Activated CD8-positive, alpha-beta memory T cell treated with anti-CD3 and anti-CD28 coated beads, Interleukin-2, amount 50 U/mL, for 1 hour (primary cell): ENCODE results near the gene ZNF318.
A peak's percentile ranks its signal among the peaks of the same experiment; 100 is the strongest.
"Not testable (repeated sequence)": the region's sequence is repeated elsewhere in the genome, so short reads cannot be mapped to it uniquely, and the experiment has no call there.

Experiments used
- DNase-seq: peaks from one replicate; pipeline ENCODE4 v3.0.0-alpha.2; 2020; ENCODE audit errors: extremely low read depth

The ZNF318 gene

GRCh38 chr6:43369174-43370002 is at the start of gene ZNF318:
ZNF318 (minus strand) TSS chr6:43369647; CDS start chr6:43369365, 282 bp downstream.
- DNase-seq = peak; percentile 82

GRCh38 chr6:43416935-43417334 is 47.5 kb upstream of the ZNF318 start:
- DNase-seq = no peak

DNA sequence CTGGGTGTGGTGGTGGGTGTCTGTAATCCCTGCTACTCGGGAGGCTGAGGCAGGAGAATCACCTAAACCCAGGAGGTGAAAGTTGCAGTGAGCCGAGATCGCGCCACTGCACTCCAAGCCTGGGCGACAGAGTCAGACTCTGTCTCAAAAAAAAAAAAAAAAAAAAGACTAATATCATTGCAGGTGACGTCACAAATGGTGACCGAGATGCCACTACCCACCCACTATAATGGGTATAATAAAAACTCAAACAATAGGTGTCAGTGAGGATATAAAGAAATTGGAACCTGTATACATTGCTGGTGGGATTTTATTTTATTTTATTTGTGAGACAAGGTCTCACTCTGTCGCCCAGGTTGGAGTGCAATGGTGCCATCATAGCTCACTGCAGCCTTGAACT is 45.8 kb upstream of the ZNF318 start:
- not testable (repeated sequence) for DNase-seq

DNA sequence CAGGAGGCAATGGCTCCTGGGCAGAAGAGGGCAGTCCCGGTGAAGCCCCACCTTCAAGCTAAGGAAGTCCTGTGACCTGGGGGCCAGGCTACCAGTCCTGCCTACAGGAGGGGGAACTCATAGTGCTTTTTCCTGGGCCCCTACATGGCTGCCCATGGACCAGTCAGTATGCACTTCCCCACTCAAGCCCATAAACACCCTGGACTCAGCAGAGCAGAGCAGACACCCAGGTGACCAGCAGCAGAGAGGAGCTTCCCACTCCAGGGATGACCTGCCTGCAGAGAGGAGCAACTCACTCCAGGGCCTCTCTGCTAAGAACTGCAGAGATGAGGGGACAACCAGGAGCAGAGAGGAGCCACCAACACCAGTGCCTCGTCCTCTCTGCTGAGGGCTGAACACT is 43.6 kb upstream of the ZNF318 start:
- DNase-seq = no peak

DNA sequence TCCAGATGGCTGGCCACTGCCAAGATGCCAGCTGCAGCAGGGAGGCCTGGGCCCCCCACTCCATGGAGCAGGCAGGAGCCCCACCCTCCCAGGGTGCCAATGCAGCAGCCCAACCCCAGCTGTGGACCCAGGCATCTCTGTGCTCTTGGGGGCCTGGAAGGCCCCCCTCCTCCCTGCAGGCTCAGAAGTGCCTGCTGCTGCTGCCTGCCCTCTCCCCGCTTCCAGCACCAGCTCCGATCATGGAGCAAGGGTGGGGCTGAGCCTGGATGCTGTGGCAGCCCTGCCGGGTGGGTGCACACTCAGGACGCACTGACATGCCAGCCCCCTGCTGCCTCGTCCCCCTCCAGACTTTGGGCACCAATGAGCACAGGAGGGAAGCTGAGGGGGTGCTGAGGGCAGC is 43.1 kb upstream of the ZNF318 start:
- no peak for DNase-seq

- not testable (repeated sequence) for DNase-seq
Observed at GRCh38 chr6:43410776-43411175, 41.3 kb upstream of the ZNF318 start.

DNA sequence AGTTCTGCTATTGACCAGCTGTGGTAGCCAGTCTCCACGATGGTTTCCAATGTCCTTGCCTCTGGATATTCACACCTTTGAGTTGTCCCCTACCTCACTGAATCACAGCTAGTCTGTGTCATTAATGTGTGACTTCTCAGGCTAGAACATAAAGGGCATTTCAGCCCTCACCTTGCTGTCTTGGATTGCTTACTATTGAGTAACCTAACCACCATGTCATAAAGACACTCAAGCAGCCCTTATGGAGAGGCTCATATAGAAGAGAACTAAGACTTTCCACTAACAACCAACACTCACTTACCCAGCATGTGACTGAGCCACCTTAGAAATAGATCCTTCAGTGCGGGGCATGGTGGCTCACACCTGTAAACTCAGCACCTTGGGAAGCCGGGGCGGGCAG is 38.8 kb upstream of the ZNF318 start:
- no peak for DNase-seq

GRCh38 chr6:43407296-43407695 is 37.8 kb upstream of the ZNF318 start:
- DNase-seq = no peak

DNA sequence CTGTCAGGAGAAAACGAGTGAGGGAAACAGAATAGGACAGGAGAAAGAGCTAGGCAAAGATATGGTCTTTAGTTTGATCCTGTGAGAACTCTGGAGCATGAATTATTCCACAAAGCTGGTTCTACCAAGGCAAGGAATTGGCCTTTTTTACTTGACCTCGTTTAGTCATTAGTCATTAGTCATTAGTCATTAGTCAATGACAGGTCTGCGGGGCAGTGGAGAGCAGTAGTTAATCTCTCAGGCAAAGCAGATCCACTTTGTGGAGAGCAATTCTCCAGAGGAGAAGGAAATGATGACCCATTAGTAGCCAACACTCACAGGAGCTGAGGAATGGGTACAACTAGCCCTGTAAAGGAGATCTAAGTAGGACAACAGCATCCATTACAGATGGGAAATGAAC is 35.9 kb upstream of the ZNF318 start:
- no peak for DNase-seq

DNA sequence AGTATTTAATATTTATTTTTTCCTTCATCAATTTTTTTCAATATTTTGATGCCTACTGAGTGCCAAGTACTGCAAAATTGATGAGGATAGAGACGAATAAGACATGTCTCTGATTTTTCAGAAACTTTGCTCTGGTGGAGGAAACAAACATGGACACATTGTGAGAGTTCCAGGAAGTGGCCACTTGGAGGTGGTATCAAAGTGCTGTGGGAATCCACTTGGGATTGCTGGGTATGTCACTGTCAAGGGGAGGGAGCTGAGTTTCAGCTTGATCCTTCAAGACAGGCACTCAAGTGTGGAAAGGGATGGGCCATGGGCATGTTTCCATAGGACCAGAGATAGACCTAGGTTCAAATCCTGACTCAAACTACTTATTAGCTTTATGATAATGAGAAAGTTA is 33.4 kb upstream of the ZNF318 start:
- no peak for DNase-seq

GRCh38 chr6:43401730-43402129 is 32.3 kb upstream of the ZNF318 start:
- DNase-seq = no peak

DNA sequence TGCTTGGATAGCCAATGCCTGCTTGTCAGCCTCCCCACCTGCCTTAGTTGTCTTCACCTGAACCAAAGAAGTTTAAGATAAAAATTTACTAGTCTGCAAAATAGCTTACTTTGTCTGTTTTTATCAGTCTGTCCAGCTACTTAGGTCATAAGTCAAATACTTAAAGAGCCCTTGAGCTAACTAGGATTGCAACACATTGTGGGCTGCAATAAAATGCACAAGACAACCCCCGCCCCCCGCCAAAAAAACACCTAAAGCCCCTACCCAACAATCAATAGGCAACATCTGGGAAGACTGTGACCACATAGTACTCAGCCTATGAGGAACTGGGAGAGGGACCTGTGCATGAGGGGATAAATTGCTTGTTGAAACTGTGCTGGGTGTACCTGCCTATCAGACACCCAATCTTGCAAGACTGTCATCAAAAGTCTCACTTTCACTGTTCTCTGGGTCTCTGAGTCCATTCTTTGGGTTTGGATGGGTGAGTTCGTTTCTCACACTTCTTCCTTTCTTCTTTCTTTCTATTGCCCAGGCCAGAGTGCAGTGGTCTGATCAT is 30.6 kb upstream of the ZNF318 start:
- DNase-seq = no peak

DNA sequence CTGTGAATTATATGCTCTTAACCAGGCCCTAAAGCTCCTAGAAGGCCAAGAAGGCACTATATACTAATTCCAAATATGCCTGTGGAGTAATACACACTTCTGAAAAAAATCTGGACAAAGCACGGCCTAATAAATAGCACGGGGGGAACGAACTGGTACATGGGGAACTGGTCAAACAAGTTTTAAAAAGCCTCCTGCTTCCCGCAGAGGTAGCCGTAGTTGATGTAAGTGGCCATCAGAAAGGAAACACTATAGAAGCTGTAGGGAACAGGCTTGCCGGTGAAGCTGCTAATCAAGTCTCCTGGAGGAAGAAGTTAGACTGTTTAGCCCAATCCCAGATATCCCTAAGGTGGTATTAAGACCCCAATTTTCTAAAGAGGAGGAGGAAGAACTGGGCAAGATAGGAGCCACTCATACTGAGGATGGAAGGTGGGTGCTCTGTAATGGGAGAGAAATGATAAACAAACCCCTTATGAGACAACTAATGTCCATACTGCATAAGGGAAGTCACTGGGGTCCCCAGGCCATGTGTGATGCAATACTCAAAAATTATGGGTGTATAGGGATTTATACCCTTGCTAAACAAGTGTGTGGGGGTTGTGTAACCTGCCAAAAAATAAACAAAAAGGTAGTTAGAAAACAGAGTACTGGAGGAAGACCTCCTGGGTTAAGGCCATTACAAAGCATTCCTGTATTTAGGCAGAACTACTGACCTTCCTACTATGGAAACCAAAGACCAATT is 27.1 kb upstream of the ZNF318 start:
- DNase-seq = no peak

DNA sequence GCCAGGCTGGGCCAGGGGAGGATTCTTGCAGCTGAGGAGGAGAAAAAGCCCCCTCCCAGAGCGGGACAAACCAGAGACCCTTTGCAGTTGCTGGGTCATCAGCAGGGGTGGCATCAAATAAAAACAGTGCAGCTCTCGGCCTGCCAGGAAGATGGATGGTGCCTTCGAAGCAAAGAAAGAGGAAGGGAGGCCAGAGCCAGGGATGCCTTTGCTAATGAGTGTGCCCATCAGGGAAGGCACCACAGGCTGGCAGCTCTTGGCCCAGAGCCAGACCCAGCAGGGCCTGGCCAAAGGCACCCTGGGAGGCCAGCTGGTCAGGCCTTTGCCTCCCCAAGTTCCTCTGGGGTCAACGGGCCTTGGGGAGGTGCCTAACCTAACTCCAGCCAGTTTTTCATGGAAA is 26.3 kb upstream of the ZNF318 start:
- no peak for DNase-seq

DNA sequence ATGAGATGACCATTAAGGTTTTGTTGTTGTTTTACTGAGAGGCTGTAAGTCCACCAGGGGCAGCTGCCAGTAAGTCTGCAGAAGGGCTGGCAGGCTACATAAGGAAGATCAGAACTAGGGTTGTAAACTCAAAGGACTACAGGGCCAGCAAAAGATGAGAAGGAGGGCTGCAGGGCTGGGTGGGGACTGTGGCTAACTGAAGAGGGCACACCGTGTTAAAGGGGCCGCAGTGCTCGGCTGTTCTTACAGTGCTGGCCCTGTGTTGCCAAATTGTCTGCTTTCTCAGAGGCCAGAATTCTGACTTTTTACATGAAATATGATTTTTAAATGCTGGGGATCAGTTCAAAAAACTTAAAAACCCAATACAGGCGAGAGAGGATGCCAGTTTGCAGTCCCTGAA is 25.5 kb upstream of the ZNF318 start:
- no peak for DNase-seq

DNA sequence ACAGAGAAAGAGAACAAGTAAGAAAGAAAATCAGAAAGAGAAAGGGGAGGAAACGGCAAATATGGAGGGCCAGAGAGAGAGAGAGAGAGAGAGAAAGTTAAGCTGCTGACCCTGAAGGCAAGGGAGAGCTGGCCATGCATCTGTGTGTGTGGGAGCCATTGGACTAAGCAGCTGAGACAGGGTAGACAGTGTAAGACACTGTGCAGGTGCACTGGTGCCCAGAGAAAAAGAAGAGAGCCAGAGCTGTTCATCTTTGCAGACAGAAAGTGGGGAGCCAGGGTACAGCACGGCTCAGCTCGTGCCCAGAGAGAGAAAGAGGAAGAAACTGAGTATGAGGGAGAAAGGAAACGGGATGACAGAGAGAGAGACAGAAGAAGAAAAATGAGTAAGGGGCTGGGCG is 24.2 kb upstream of the ZNF318 start:
- no peak for DNase-seq

GRCh38 chr6:43393133-43393532 is 23.7 kb upstream of the ZNF318 start:
- not testable (repeated sequence) for DNase-seq

- DNase-seq = no peak
Observed at GRCh38 chr6:43391440-43392031, 22.1 kb upstream of the ZNF318 start.

DNA sequence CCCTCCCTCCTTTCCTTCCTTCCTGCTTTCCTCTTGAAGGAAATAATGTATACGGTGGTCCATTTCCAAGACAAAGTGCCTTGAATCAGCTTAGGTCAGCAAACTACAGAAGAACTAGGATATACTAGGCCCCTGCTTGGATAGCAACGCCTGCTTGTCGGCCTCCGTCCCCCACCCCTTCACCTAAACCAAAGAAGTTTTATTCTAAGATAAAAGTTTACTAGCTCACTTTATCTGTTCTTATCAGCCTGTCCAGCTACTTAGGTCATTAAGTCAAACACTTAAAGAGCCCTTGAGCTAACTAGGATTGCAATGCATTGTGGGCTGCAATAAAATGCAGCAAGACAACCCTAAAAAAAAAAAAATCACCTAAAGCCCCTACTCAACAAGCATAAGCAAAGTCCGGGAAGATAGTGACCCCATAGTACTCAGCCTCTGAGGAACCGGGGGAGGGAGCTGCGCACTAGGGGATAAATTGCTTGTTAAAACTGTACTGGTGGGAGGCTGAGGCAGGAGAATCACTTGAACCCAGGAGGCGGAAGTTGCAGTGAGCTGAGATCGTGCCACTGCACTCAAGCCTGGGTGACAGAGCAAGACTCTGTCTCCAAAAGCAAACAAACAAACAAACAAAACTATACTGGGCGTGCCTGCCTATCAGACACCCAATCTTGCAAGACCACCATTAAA is 21.4 kb upstream of the ZNF318 start:
- not testable (repeated sequence) for DNase-seq

- DNase-seq = no peak
Observed at GRCh38 chr6:43389730-43390295, 20.4 kb upstream of the ZNF318 start.

- DNase-seq = no peak
Observed at GRCh38 chr6:43386492-43386891, 17.0 kb upstream of the ZNF318 start.
